HEK293T (cell line): Measurements from ENCODE around the gene CDYL.
"Not testable (repeated sequence)": the region's sequence is repeated elsewhere in the genome, so short reads cannot be mapped to it uniquely, and the experiment has no call there.

Experiments used
- CTCF ChIA-PET: fragments of 350-600 bp; formaldehyde crosslinking; extraction: SDS; loops from one replicate; lab custom pipeline; 2021; ENCODE audit warnings: antibody characterized with exemption, inconsistent platforms; lab: Yijun Ruan, JAX
- POLR2A ChIA-PET: fragments of 350-600 bp; formaldehyde crosslinking; extraction: SDS; loops from one replicate; lab custom pipeline; 2020; ENCODE audit warnings: antibody characterized with exemption, inconsistent platforms; lab: Yijun Ruan, JAX
- DNase-seq: peaks from one replicate; pipeline ENCODE4 v3.0.0; 2012; ENCODE audit warnings: mixed read lengths; ENCODE audit errors: extremely low spot score
- ARNT ChIP-seq: fragments of 450-650 bp; IDR thresholded peaks from 2 replicates; pipeline ENCODE4 v1.6.1; 2017; ENCODE audit warnings: mild to moderate bottlenecking
- BHLHE40 ChIP-seq: fragments of 450-650 bp; IDR thresholded peaks from 2 replicates; pipeline ENCODE4 v1.6.1; 2016; ENCODE audit warnings: mild to moderate bottlenecking, moderate library complexity, borderline replicate concordance
- CTBP1 ChIP-seq: fragments of 450-650 bp; IDR thresholded peaks from 2 replicates; pipeline ENCODE4 v1.6.1; 2016; ENCODE audit warnings: borderline replicate concordance
- ELF4 ChIP-seq: fragments of 450-650 bp; IDR thresholded peaks from 2 replicates; pipeline ENCODE4 v1.6.1; 2017; ENCODE audit warnings: antibody characterized with exemption
- FOXA1 ChIP-seq: fragments of 450-650 bp; IDR thresholded peaks from 2 replicates; pipeline ENCODE4 v1.6.1; 2016; ENCODE audit warnings: mild to moderate bottlenecking
- FOXK2 ChIP-seq: fragments of 450-650 bp; IDR thresholded peaks from 2 replicates; pipeline ENCODE4 v1.6.1; 2016; ENCODE audit warnings: mild to moderate bottlenecking
- FOXM1 ChIP-seq: fragments of 450-650 bp; IDR thresholded peaks from 2 replicates; pipeline ENCODE4 v1.6.1; 2017; ENCODE audit warnings: mild to moderate bottlenecking, borderline replicate concordance
- HDGF ChIP-seq: fragments of 450-650 bp; IDR thresholded peaks from 2 replicates; pipeline ENCODE4 v1.6.1; 2017; ENCODE audit warnings: antibody characterized with exemption, borderline replicate concordance
- L3MBTL2 ChIP-seq: fragments of 450-650 bp; conservative IDR thresholded peaks from 2 replicates; pipeline ENCODE4 v1.6.1; 2016; ENCODE audit warnings: mild to moderate bottlenecking
- LEF1 ChIP-seq: fragments of 450-650 bp; IDR thresholded peaks from 2 replicates; pipeline ENCODE4 v1.6.1; 2017; ENCODE audit warnings: mild to moderate bottlenecking, borderline replicate concordance
- NFRKB ChIP-seq: fragments of 450-650 bp; IDR thresholded peaks from 2 replicates; pipeline ENCODE4 v1.6.1; 2016; ENCODE audit warnings: mild to moderate bottlenecking, moderate library complexity
- SP1 ChIP-seq: fragments of 450-650 bp; IDR thresholded peaks from 2 replicates; pipeline ENCODE4 v1.6.1; 2017
- SUZ12 ChIP-seq: fragments of 450-650 bp; IDR thresholded peaks from 2 replicates; pipeline ENCODE4 v1.6.1; 2016; ENCODE audit warnings: mild to moderate bottlenecking
- TARDBP ChIP-seq: fragments of 450-650 bp; IDR thresholded peaks from 2 replicates; pipeline ENCODE4 v1.6.1; 2016
- ZNF384 ChIP-seq: fragments of 450-650 bp; IDR thresholded peaks from 2 replicates; pipeline ENCODE4 v1.6.1; 2016
- TF ChIP-seq, protein P1 (sequence below): fragments of 450-650 bp; IDR thresholded peaks from 2 replicates; pipeline ENCODE4 v1.6.1; 2016

The CDYL gene

DNA sequence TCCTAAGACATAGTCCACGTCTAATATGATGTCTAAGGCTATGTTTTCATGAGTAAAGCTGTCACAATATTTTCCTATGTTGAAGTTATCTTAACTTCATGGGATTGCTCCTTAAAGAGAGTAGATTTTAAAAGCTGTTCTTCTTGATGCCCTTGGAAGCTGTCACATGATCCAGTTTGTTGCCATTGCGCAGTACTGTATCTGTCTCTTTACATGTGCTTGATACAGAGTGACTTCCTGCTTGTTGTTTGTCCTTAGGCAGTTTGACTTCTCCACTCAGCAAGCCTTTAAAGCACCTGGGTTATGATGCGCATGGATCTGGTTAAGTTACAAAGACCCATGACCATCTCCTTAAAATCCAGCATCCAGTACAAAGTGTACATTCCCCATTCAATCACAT, 85.4 kb downstream of the CDYL start:
- DNase-seq = no peak
- CTCF ChIA-PET = interaction anchor here (1.3 kb wide), 1 partner anchor 10 kb away, joined by 3 read pairs; no protein-coding TSS in a partner anchor
- TF ChIP-seq FOXA1 (no peak), SP1 (no peak), ARNT (no peak)
- POLR2A ChIA-PET = no interaction called here

DNA sequence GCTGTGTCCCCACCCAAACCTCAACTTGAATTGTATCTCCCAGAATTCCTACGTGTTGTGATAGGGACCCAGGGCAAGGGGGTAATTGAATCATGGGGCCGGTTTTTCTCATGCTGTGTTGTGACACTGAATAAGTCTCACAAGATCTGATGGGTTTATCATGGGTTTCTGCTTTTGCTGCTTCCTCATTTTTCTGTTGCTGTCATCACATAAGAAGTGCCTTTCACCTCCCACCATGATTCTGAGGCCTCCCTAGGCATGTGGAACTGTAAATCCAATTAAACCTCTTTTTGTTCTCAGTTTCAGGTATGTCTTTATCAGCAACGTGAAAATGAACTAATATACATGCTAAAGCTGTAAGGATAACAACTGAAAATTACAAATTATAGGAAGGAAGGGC, 88.3 kb downstream of the CDYL start:
- TF ChIP-seq ARNT (no peak), FOXK2 (no peak), FOXA1 (no peak), ELF4 (no peak)
- no peak for DNase-seq
- CTCF ChIA-PET = no interaction called here
- POLR2A ChIA-PET = no interaction called here

DNA sequence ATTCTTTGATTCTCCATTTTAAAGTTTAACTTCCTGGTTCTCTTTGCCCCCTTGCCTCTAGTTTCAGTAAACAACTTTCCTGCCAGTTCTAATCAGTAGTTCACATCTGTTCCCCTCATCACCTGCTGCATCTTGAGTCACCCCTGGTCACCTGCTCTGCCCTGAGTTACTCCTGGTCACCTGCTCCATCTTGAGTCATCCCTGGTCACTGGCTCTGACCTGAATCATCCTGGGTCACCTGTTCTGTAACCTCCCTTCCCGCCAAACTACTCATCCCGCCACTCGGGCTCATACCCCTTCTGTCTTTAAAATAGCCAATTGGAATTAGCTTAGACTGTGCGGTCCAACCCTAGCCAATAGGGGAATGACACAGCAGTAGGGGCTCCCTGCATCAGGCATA, 88.8 kb downstream of the CDYL start:
- POLR2A ChIA-PET, CTCF ChIA-PET, DNase-seq: not testable (repeated sequence)

DNA sequence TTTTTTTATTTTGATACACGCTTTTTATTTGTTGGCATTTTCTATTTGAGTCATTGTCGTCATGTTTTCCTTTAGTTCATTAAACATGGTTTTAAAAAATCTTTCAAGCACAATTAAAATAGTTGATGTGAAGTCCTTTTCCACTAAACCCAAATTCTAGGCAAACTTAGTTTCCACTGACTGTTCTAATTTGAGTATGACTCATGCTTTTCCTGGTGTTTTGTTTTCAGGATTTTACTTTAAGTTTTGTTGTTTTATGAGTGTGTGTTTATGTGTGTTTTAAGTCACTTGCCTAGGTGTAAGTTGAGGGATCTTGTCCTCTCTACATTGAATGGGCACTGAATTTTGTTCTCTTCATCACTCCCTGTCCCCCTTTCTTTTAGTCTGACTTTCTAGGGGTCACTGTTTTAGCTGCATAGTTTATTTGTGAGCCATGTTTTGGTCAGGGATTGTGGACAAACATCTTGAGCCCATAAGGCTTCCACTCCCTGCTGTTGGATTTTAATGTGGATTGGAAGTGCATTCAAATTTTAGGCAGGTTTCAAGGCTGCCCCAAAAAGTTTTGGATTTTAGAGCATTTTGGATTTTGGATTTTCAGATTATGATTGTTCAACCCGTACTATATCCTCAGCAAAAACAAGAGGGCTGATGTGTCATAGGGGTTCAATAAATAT, 94.8 kb downstream of the CDYL start:
- DNase-seq = no peak
- ChIA-PET CTCF (no interaction called here), POLR2A (no interaction called here)
- TF ChIP-seq SUZ12 = no peak
- TF ChIP-seq NFRKB = no peak
- TF ChIP-seq SP1 = no peak
- TF ChIP-seq, protein P1, sequence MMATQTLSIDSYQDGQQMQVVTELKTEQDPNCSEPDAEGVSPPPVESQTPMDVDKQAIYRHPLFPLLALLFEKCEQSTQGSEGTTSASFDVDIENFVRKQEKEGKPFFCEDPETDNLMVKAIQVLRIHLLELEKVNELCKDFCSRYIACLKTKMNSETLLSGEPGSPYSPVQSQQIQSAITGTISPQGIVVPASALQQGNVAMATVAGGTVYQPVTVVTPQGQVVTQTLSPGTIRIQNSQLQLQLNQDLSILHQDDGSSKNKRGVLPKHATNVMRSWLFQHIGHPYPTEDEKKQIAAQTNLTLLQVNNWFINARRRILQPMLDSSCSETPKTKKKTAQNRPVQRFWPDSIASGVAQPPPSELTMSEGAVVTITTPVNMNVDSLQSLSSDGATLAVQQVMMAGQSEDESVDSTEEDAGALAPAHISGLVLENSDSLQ = no peak
- TF ChIP-seq ELF4 = no peak
- TF ChIP-seq L3MBTL2 = no peak
- TF ChIP-seq TARDBP = no peak
- no peak for TF ChIP-seq ZNF384
- TF ChIP-seq HDGF = no peak
- TF ChIP-seq FOXA1 = no peak

DNA sequence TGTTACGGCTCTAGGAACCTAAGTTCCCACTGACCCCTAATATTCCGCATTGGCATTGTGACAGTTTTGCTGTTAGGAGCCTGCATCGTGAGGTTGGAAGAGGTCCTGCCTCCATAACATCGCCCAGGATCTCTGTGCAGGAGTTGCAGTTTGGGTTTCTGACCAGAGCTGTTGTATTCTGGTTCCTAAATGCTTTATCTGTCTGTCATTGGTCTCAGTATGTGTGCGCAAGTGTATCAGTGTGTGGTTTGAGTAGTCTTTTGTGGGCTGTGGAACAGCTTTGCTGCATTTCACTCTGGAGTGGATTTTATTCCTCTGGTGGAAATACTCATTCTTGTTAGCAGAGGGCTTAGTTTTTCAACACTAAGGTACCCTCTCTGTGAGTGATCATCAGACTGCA, 95.6 kb downstream of the CDYL start:
- TF ChIP-seq, protein P1 = no peak
- no peak for TF ChIP-seq L3MBTL2
- POLR2A ChIA-PET = no interaction called here
- CTCF ChIA-PET = no interaction called here
- DNase-seq = no peak

DNA sequence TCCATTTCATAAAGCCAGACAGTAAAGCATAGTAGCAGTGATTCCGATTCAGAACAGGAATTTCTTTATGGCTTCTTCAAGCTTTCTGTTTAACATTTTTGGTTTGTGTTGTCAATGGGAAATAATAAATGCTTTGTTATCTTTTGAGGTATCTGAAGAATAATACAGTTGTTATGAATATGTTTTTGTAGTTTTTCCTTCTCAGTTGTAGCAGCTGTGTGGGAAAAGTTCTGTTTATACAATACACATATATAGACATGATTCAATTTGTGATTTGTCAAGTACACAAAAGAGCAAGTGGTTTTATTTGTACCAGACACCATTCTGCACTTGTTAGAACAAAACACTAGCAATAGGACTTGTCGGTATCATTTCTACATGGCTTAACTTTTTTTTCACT, 96.6 kb downstream of the CDYL start:
- ChIA-PET POLR2A (no interaction called here), CTCF (no interaction called here)
- no peak for TF ChIP-seq L3MBTL2
- TF ChIP-seq FOXK2 = no peak
- no peak for TF ChIP-seq ZNF384
- TF ChIP-seq SP1 = no peak
- no peak for TF ChIP-seq BHLHE40
- TF ChIP-seq FOXM1 = no peak
- no peak for TF ChIP-seq HDGF
- TF ChIP-seq CTBP1 = no peak
- no peak for DNase-seq

DNA sequence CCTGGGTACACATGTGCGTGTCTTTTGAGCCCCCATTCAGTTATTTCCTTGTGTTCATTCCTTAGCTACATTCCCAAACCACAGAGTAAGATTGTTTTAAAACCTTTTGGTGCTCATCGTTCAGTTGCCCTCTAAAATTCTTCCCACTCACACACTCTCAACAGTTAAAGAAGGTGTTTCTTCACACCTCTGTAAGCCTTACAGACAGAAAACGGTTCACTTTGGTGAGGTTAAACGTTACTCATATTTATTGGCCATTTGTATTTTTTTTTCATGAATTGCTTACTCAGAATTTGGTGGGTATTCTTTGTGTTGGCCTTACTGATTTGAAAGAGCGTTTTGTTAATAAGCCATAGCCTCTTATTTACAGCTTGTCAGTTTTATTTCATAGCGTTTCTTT, 97.7 kb downstream of the CDYL start:
- ChIA-PET POLR2A (no interaction called here), CTCF (no interaction called here)
- no peak for TF ChIP-seq FOXA1
- no peak for TF ChIP-seq CTBP1
- no peak for TF ChIP-seq TARDBP
- no peak for TF ChIP-seq ZNF384
- TF ChIP-seq BHLHE40 = no peak
- no peak for TF ChIP-seq SP1
- TF ChIP-seq FOXM1 = no peak
- TF ChIP-seq HDGF = no peak
- no peak for TF ChIP-seq LEF1
- no peak for TF ChIP-seq NFRKB
- TF ChIP-seq ARNT = no peak
- no peak for TF ChIP-seq FOXK2
- TF ChIP-seq, protein P1 = no peak
- TF ChIP-seq ELF4 = no peak
- DNase-seq = no peak
